T follicular helper cell (primary cell): ENCODE results near the gene CCDC92B.
"Not testable (repeated sequence)": the region's sequence is repeated elsewhere in the genome, so short reads cannot be mapped to it uniquely, and the experiment has no call there.

ENCODE experiments used
- DNase-seq: peaks from one replicate; pipeline ENCODE4 v3.0.0-alpha.2; 2020; ENCODE audit warnings: low read depth

The CCDC92B gene

GRCh38 chr17:2703606-2704005, 45.8 kb downstream of the CCDC92B start:
- DNase-seq: no peak

DNA sequence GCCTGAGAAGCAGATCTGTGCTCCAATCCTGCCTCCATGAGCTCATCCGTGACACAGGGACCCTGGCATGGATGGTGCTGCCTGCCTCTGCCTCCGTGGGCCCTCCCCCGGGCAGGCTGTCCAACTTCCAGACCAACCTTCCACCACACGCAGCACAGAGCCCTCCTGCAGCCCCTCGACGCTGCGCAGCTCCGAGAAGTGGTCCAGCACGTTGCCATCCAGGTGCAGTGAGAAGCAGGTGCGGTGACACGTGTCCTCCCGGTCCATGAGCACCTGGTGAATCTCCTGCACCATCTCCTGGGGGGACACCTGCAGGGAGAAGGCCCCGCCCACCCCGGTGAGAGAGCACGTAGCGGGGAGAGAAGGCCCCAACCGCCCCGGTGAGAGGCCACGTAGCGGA, 46.3 kb downstream of the CCDC92B start:
- DNase-seq: no peak

DNA sequence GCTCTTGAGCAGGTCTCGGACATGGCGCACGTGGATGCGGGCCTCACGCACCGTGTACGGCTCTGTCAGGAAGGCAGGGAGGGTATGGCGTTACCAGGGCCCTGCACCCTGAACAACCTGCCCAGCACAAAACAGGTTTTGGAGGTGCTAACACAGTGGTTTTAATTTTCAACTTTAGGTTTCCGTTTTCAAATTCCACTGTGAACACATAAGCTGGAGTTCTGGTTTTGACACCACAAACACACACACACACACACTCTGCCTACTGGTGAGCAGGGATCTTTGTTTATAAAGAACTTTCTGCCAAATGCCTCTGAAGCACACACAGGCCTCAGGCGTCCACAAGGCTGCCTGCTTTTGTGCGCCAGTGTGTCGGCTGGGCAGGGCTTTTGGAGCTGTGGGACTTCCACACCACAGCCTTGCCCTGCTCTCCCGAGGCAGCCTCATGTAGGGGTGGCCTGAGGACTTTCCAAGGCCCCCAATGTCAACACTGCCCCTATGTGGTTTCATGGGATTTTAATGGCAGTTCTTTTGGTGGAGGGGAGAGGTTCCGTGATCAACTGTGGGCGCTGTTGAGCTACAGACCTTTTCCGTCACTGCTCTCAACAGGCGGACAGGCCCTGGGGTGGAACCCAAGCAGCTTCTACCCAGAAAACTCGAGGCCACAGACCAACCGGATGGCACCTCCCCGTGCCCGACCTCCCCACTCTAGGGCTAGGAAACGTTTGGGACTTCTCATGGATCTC, 47.3 kb downstream of the CCDC92B start:
- no peak for DNase-seq

- DNase-seq: no peak
Measured at GRCh38 chr17:2701161-2701995, 48.1 kb downstream of the CCDC92B start.

DNA sequence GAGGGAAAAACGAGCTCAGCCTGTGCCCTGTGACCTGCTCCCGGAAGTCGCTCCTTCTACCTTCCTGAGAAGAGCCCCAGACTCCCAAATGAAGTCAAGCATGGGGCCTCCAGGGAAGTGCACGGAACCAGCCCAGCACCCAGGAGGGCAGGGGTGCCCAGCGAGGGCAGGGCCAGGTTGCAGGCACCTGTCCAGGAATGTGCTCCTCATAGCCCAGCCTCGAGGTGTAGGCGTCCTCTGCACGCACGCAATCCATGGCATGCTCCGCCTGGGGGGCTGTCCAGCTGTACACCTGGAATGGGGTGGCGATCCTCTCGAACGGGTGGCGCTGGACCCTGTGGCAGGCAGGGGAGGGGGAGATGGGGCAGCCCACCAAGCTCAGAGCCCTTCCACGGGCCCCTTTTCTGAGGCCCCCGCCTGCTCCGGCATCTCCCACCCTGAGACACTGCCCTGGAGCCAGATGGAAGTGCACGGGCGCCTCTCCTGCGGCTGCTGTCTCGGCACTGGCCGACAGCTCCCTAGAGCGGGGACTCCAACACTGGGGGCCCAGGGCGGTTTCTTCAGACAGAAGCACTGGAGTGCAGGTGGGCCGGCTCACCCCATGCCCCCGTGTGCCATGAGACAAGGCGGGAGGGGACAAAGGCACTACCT, 48.8 kb downstream of the CCDC92B start:
- DNase-seq: no peak

DNA sequence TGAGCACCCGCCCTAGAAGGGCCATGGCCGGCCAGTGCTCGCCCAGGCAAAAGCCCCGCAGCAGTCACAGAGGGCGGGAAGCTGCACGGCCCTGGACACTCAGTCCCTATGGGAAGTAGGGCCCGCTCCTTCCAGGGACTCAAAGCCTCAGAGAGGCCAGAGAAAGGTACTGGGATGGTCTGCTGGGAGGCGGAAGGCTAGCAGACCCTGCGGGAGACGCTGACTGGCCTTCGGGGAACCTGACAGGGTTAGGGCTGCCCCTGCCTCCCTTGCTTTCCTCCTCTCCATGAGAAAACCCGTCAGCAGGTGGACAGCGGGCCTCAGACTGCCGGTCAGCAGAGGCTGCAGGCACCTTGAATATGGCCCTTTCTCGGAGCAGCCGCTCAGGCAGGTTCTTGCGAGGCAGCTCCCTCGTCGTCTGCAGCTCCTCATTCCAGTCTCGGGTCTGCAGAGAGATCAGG, 49.4 kb downstream of the CCDC92B start:
- DNase-seq: no peak

GRCh38 chr17:2699216-2699805, 50.1 kb downstream of the CCDC92B start:
- not testable (repeated sequence) for DNase-seq

- DNase-seq: no peak
Measured at GRCh38 chr17:2697611-2698162, 51.8 kb downstream of the CCDC92B start.

- no peak for DNase-seq
Measured at GRCh38 chr17:2695961-2696760, 53.3 kb downstream of the CCDC92B start.

GRCh38 chr17:2695243-2695960, 54.0 kb downstream of the CCDC92B start:
- no peak for DNase-seq

DNA sequence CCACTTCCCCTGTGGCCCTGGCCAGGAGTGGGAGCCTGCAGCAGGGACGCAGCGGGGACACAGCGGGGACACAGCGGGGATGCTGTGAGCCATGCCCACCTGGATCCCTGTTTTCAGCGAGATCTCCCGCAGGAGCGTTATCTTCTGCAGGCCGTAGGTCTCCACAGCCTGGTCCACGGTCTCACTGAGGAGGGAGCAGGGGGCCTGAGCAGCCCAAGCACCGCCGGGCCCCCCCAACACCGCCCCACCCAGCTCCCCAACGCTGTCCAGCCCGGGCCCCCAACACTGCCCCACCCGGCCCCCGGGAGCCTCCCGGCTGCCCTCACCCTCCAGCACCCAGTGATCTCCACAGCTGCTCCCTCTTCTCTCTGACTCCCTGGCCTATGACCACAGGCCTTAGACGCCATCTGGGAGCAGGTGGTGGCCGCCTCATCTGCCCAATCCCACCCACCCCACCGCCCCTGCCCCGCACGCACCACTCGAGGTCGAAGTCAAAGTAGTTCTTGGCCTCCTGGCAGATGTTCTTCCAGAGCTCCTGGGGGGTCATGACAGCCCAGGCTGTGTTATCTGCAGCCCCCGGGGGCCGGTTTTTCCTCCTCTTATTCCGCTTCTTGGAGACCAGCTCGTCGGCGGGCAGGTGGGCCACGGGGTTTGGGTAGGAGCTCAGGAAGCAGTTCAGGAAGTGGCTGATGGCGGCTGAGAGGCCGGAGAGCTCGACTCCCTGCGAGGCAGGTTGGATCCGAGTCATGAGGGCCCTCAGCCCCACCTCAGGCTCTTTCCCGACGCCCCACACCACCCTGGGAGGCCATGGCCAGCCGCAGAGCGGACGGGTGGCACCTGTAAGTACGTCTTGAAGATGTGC, 54.8 kb downstream of the CCDC92B start:
- DNase-seq: no peak

DNA sequence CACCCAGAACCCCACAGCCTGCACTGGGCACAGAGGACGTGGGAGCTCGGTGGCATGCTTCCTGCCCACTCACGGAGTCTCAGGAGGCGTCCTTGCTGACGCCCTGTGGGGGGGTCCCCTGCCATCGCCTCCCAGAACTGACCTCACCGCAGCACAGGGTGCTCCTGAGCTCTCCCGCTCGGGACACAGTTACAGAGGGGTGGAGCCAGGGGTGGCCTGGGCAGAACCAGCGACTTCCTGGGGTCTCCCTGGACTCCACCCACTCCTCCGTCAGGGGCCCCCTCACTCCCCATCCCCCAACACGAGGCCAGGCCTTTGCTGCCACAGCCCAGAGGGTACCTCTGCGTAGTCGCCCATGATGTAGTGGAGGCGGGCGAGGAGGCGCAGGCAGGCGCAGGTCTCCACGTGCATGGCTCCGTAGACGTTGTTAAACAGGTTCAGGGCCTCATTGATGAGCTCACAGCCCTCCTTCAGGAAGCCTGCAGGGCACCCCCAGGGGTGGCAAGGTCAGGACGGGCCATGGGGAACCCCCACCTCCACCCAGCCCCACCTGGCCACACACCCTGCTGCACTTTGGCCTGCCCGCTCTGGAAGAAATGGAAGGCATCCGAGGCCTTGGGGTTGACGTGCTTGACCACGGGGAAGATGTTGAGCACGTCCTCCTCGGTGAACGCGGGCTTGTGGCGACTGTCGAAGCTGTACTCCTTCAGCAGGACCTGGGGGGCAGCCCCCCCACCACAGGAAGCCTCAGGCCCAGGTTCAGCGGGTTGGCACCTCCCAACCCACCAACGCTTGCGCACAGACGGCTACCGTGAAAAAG, 55.7 kb downstream of the CCDC92B start:
- no peak for DNase-seq

- no peak for DNase-seq
Measured at GRCh38 chr17:2692781-2693135, 56.7 kb downstream of the CCDC92B start.

DNA sequence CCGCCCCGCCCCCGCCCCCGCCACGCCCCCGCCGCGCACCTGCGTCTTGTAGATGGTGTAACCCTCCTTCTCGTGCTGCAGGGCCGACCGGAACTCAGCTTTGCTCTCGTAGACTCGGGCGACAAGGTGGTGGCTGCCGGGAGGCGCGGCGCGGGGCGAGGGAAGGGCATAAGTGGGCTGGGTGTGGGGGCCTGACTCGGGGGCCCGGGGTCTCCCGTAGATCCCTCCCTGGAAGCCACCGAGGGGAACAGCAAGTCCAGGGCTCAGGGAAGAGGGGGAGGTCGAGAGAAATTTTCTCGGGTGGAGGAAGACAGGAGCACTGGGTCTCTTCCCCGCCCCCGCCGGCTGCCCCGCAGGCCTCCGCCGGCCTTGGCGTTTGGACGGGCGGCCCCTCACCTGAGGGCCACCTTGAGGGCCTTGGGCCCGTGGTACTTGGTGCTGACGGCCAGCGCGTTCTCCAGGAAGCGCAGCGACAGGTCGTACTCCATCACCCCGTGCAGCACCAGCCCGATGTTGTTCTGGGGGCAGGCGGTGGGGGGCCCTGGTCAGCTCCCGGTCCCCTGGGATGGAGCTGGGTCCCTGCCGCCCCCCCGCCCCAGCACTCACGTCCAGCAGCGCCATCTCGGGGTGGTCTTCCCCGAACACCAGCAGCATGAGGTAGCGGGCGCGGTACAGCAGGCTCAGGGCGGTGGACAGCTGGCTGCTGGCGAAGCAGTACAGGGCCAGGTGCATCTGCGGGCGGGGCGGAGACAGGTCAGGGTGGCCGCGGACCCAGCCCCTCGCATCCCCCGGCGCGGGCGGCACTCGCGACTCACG, 57.3 kb downstream of the CCDC92B start:
- DNase-seq: no peak

DNA sequence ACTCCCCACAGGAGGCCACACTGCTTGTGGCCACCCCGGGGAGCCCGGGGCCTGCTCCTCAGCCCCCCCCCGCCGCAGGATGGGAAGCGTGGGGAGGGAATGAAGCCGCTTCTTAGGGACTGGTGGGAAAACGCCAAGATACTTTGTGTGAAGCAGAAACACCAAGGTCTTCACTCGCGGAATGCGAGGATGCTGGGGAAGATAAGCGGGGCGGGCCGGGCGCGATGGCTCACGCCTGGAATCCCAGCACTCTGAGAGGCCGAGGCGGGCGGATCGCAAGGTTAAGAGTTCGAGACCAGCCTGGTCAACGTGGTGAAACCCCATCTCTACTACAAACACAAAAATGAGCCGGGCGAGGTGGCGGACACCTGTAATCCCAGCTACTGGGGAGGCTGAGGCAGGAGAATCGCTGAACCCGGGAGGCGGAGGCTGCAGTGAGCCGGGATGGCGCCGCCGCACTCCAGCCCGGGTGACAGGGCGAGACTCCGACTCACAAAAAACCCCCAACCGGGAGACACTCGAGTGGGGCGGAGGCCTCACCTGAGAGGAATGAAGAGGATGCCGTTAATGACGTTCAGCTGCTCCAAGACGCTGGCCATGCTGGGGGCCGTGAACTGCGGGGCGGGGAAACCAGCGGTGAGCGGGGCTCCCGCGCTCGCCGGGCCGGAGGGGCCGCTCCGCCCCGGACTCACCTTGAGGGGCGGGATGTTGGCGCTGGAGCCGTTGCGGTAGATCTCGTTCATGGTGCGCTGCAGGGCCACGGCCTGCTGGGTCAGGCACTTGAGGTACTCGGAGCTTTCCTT, 58.2 kb downstream of the CCDC92B start:
- no peak for DNase-seq

- DNase-seq: no peak
Measured at GRCh38 chr17:2690165-2691068, 59.0 kb downstream of the CCDC92B start.
